ENCODE results near the gene RGS14. TPM values are rescaled to one million over a fixed set of nuclear protein-coding genes. Genes with fewer than 3 reads are reported as not detected.

RGS14 gene, protein sequence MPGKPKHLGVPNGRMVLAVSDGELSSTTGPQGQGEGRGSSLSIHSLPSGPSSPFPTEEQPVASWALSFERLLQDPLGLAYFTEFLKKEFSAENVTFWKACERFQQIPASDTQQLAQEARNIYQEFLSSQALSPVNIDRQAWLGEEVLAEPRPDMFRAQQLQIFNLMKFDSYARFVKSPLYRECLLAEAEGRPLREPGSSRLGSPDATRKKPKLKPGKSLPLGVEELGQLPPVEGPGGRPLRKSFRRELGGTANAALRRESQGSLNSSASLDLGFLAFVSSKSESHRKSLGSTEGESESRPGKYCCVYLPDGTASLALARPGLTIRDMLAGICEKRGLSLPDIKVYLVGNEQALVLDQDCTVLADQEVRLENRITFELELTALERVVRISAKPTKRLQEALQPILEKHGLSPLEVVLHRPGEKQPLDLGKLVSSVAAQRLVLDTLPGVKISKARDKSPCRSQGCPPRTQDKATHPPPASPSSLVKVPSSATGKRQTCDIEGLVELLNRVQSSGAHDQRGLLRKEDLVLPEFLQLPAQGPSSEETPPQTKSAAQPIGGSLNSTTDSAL
- 6.0 to 6.9 TPM (median 6.2 TPM) in 5 replicates for total RNA-seq (2022; extraction: Qiagen RNA extraction; ENCODE audit: low read depth)

DNA sequence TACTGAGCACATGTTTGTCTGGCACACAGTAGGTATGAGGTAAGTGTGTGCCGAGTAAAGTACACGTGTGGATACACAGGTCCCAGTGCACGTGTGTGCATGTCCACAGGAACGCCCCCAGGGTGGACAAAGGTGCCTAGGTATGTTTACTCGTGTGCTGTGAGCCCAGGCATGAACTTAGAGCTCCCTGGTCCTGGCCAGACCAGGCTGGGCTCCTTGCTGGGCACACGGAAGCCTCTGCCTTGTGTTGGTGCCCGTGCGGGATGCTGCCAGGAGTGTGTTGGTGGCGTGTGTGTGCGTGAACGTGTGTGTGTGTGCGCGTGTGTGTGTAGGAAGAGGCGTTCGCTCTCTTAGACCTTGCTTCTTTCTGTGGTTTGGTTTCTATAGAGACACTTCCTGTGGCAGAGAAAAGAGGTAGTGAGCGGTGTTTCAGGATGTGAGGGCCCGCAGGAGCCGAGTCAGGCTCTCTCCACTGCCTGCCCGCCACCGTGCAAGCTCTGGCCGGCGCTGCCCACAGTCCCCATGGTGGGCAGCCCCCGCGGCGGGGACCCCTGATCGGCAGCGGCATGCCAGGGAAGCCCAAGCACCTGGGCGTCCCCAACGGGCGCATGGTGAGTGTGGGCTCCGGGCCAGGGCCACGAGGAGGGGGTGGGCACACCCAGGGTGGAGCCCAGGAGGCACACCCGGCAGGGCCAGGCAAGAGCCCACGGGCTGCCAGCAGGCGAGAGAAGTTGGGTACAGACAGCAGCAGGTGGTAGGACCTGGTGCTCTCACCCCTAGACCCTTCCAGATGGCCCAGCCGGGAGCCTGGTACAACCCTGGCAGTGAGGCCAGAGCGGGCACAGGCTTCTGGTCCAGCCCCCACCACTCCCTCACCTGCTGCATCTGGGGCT is at the start of gene RGS14:
Gene RGS14 (plus strand): TSS at position 466 of the 893 bp plus-strand sequence. CDS start 101 bp downstream, at position 567.

GRCh38 chr5:177311723-177312648 is 45.7 kb upstream of the RGS14 start, which contains the start of gene MXD3:
MXD3 (minus strand) TSS chr5:177311898; CDS start chr5:177311830, 68 bp downstream.

DNA sequence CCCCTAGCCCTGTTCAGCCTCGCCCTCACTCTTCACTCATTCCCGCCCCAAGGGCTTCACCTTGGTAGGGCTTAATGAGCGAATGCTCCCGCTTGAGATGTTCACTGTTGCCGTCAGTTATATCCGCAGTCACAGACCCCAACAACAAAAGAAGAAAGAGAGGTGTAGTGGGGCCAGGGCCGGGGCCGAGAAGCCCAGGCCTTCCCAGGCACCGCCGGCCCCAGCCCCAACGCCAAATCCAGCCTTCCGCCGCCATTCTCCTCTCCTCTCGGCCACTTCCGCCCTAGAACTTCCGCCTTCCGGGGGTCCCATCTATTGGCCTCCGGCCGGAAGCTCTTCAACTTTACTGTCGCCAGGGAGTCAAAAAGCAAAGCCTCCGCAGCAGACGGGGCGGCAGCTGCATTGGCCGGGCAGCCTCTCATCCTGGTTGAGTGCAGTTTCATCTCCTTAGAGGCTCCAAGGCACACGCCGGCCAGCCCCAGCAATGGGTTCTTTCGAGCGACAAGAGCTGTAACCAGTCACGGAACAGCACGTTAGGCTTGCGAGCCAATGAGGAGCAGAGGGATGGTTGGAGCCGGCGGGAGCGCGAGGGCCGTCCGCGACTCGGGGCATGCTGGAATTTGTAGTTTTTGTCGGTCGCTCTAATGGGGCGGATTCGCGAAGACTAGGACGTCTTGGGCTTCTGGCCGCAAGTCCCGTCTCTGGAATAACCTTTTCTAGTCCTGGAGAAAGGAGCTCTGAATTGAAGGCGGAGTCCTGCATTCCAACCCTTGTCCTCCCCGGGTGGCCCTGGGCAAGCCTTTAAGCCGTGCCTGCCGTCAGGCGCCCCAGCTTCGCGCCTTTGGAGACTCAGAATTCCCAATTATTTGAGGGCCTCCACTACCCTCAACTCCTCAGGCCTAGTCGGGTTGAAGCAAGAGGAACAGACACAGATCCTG is 6.1 kb upstream of the RGS14 start, which contains the start of gene LMAN2:
Gene LMAN2 (minus strand): TSS at position 277 of the 938 bp plus-strand sequence. CDS start 21 bp downstream, at position 256.

GRCh38 chr5:177384134-177384533 is 26.4 kb downstream of the RGS14 start, which contains the start of gene SLC34A1:
SLC34A1 (plus strand) TSS chr5:177384434; CDS start chr5:177385742, 1,308 bp downstream.

DNA sequence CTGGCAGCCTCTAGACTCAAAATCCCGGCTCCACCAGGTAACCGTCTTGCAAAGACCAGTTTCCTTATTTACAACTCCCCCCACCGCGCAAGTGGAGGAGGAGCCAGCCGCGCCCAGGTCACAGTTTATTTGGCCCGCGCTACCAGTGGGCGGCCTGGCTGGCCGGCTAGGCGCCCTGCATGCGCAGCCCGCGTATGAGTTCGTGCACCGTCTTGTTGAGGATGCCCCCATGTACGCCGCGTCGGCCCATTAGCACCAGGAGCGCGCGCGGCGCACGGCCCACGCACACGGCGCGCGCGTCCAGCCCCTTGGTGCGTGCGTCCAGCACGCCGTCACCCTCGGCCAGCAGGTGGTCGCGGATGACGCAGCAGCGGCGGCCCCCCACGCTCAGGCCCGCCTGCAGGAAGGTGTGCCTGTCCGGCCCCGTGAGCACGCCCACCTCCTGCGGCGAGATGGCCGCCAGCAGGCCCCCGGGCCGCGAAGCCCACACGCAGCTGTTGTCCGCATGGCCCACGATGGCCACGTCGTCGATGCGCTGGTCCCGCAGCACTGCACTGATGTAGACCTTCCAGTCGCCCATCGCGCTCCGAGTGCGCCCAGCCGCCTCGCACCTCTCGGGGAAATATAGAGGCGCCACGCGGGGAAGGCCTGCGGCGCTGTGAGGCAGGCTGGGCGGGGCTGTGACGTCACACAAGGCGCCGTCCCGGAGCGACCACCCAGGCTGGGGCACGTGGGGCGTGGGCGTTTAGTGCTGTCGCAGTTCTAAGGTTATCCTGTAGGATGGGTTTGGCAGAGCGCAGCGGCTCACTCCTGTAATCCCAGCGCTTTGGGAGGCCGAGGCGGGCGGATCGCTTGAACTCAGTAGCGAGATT is 42.5 kb downstream of the RGS14 start, which contains the start of gene PFN3:
Gene PFN3 (minus strand): TSS at position 665 of the 872 bp plus-strand sequence. CDS start 85 bp downstream, at position 580.

GRCh38 chr5:177409043-177409801 is 51.5 kb downstream of the RGS14 start, which contains the start of gene F12:
F12 (minus strand) TSS chr5:177409564; CDS start chr5:177409527, 37 bp downstream.

Other genes with a start within 250 kb of the RGS14 start
- 14.7 to 21.8 TPM (median 20.4 TPM) in 5 replicates for gene NSD1, start 224.2 kb upstream of the RGS14 start, total RNA-seq (2022; extraction: Qiagen RNA extraction; ENCODE audit: low read depth)
- gene RAB24, start 54.2 kb upstream of the RGS14 start, total RNA-seq (2022; extraction: Qiagen RNA extraction; ENCODE audit: low read depth), result 22.2 to 29.2 TPM (median 27.3 TPM) in 5 replicates
- gene PRELID1, start 54.1 kb upstream of the RGS14 start, total RNA-seq (2022; extraction: Qiagen RNA extraction; ENCODE audit: low read depth), result 285 to 406 TPM (median 364 TPM) in 5 replicates
- 12.9 to 22.2 TPM (median 17.1 TPM) in 5 replicates for gene MXD3, start 46.0 kb upstream of the RGS14 start, total RNA-seq (2022; extraction: Qiagen RNA extraction; ENCODE audit: low read depth)
- 183 to 219 TPM (median 196 TPM) in 5 replicates for gene LMAN2, start 6.3 kb upstream of the RGS14 start, total RNA-seq (2022; extraction: Qiagen RNA extraction; ENCODE audit: low read depth)
- gene SLC34A1, start 26.5 kb downstream of the RGS14 start, total RNA-seq (2022; extraction: Qiagen RNA extraction; ENCODE audit: low read depth), result not detected in 5 replicates
- gene PFN3, start 42.7 kb downstream of the RGS14 start, total RNA-seq (2022; extraction: Qiagen RNA extraction; ENCODE audit: low read depth), result not detected in 5 replicates
- gene F12, start 51.6 kb downstream of the RGS14 start, total RNA-seq (2022; extraction: Qiagen RNA extraction; ENCODE audit: low read depth), result 11.8 to 26.6 TPM (median 21.3 TPM) in 5 replicates
- 18.0 to 27.8 TPM (median 26.3 TPM) in 5 replicates for gene GRK6, start 68.8 kb downstream of the RGS14 start, total RNA-seq (2022; extraction: Qiagen RNA extraction; ENCODE audit: low read depth)
- gene PRR7, start 88.9 kb downstream of the RGS14 start, total RNA-seq (2022; extraction: Qiagen RNA extraction; ENCODE audit: low read depth), result 17.5 to 43.9 TPM (median 41.0 TPM) in 5 replicates
- gene DBN1, start 115.7 kb downstream of the RGS14 start, total RNA-seq (2022; extraction: Qiagen RNA extraction; ENCODE audit: low read depth), result 49.8 to 80.7 TPM (median 69.2 TPM) in 5 replicates
- gene PDLIM7, start 139.7 kb downstream of the RGS14 start, total RNA-seq (2022; extraction: Qiagen RNA extraction; ENCODE audit: low read depth), result 72.7 to 114 TPM (median 102 TPM) in 5 replicates
- gene DOK3, start 151.9 kb downstream of the RGS14 start, total RNA-seq (2022; extraction: Qiagen RNA extraction; ENCODE audit: low read depth), result 3.0 to 5.6 TPM (median 4.3 TPM) in 5 replicates
- 90.8 to 130 TPM (median 111 TPM) in 5 replicates for gene DDX41, start 159.0 kb downstream of the RGS14 start, total RNA-seq (2022; extraction: Qiagen RNA extraction; ENCODE audit: low read depth)
- gene FAM193B, start 196.6 kb downstream of the RGS14 start, total RNA-seq (2022; extraction: Qiagen RNA extraction; ENCODE audit: low read depth), result 18.7 to 31.7 TPM (median 26.3 TPM) in 5 replicates
- 276 to 283 TPM (median 278 TPM) in 5 replicates for gene TMED9, start 234.3 kb downstream of the RGS14 start, total RNA-seq (2022; extraction: Qiagen RNA extraction; ENCODE audit: low read depth)
- gene B4GALT7, start 242.2 kb downstream of the RGS14 start, total RNA-seq (2022; extraction: Qiagen RNA extraction; ENCODE audit: low read depth), result 20.9 to 31.0 TPM (median 24.6 TPM) in 5 replicates